ENCODE data around the gene FARP1.

DNA sequence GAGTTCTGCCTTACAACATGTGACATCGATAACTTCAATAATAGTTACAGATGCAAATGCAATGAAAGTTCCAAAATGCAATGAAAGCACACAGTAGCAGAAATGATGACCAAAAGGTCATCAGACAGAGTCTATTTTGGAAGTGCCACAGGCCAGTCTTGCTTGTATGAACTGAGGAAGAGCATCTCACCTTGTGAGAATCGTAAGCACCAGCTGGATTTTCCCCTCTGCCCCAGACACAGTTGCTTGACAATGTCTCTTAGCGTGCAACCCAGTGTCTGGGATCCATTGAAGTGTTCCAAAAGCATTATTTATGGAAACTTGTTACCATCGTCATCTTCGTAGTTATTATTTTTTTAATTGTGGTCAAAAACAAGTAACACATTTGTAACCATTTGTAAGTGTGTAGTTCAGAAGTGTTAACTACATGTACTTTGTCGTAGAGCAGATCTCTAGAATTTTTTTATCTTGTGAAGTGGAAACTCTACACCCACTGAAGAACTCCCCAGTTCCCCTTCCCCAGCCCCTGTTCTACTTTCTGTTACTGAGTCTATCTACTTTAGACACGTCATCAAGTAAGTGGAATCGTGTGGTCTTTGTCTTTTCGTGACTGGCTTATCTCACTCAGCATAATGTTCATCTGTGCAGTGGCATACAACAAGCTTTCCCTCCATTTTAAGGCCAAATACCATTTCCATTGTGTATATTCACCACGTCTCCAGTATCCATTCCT lies 204.2 kb downstream of the FARP1 start:
- TF ChIP-seq POLR2AphosphoS5 (IDR thresholded peaks at IDR 0.05; ENCODE audit: low read depth, low read length) (no peak), FOXP2 (optimal IDR thresholded peaks at IDR 0.05; ENCODE audit: borderline replicate concordance, extremely low read depth, extremely low read length, insufficient read depth) (no peak), REST (IDR thresholded peaks at IDR 0.05; ENCODE audit: insufficient read depth in 1 of 2, low read depth in 2 of 2, low read length in 2 of 2) (no peak), SIN3A (IDR thresholded peaks at IDR 0.05; ENCODE audit: borderline replicate concordance, insufficient read depth, low read length) (no peak)

All from PFSK-1 (cell line).